CD14-positive monocyte (primary cell): ENCODE data around the gene GNAT1. TPM values are rescaled to one million over a fixed set of nuclear protein-coding genes. Genes with fewer than 3 reads are reported as not detected.

ENCODE experiments used
- DNase-seq, 3 donors: peaks; one replicate each; pipeline ENCODE4 v3.0.0-alpha.2; 2011 to 2022
- H2AFZ ChIP-seq: 2 replicates; pipeline ENCODE4 v1.6.0; 2012; ENCODE audit warnings: mild to moderate bottlenecking, low read depth, low read length, inconsistent platforms; ENCODE audit not compliant: insufficient read depth, poor library complexity, severe bottlenecking
- H3K27ac ChIP-seq, 2 donors: 1 replicate in 1 of 2; 2 replicates in 1 of 2; pipeline ENCODE4 v1.5.1; 2012 to 2013; ENCODE audit warnings: low read length in 2 of 2, control low read depth in 1 of 2, inconsistent platforms in 1 of 2, low read depth in 1 of 2, mild to moderate bottlenecking in 1 of 2
- H3K27me3 ChIP-seq, 2 donors: one replicate each; pipeline versions ENCODE4 v1.6.0 to v1.6.1; 2011 to 2013; ENCODE audit warnings: low read length in 2 of 2; ENCODE audit not compliant: control insufficient read depth in 2 of 2, insufficient read depth in 2 of 2
- H3K36me3 ChIP-seq, 2 donors: replicated peaks in 1 of 2; 1 replicate in 1 of 2; 2 replicates in 1 of 2; pipeline versions ENCODE4 v1.5.1 to v1.6.1; 2012 to 2013; ENCODE audit warnings: low read length in 2 of 2, control low read depth in 1 of 2, inconsistent platforms in 1 of 2, mild to moderate bottlenecking in 1 of 2; ENCODE audit not compliant: insufficient read depth in 2 of 2, control insufficient read depth in 1 of 2
- H3K4me1 ChIP-seq, 2 donors: 1 replicate in 1 of 2; 2 replicates in 1 of 2; pipeline versions ENCODE4 v1.5.1 to v1.6.1; 2012 to 2013; ENCODE audit warnings: low read length in 2 of 2, control low read depth in 1 of 2, inconsistent platforms in 1 of 2, mild to moderate bottlenecking in 1 of 2, moderate library complexity in 1 of 2; ENCODE audit not compliant: insufficient read depth in 2 of 2, control insufficient read depth in 1 of 2
- H3K4me2 ChIP-seq: replicated peaks from 2 replicates; pipeline ENCODE3; 2012; ENCODE audit warnings: low read length, moderate library complexity, mild to moderate bottlenecking; ENCODE audit not compliant: poor library complexity, severe bottlenecking; ENCODE audit errors: extremely low read depth
- H3K4me3 ChIP-seq, 3 experiments: fragments of 200-600 bp in 1 of 3; sonication (generic) in 1 of 3; replicated peaks in 1 of 3; 1 replicate in 2 of 3; 2 replicates in 1 of 3; pipeline ENCODE4 v1.5.1; 2011 to 2013; ENCODE audit warnings: low read length in 3 of 3, mild to moderate bottlenecking in 3 of 3, control low read depth in 2 of 3, low read depth in 2 of 3, inconsistent platforms in 1 of 3, moderate library complexity in 1 of 3
- H3K79me2 ChIP-seq: 2 replicates; pipeline ENCODE4 v1.6.0; 2012; ENCODE audit warnings: mild to moderate bottlenecking, control low read depth, inconsistent platforms, low read length, moderate library complexity; ENCODE audit not compliant: insufficient read depth
- H3K9ac ChIP-seq: 2 replicates; pipeline ENCODE4 v1.6.0; 2017; ENCODE audit warnings: low read length, mild to moderate bottlenecking; ENCODE audit not compliant: insufficient read depth, poor library complexity, severe bottlenecking
- H3K9me3 ChIP-seq, 2 donors: replicated peaks in 1 of 2; 1 replicate in 1 of 2; 2 replicates in 1 of 2; pipeline versions ENCODE4 v1.5.1 to v1.6.1; 2012 to 2013; ENCODE audit warnings: low read length in 2 of 2, control low read depth in 1 of 2; ENCODE audit not compliant: control insufficient read depth in 1 of 2, insufficient read depth in 1 of 2
- H4K20me1 ChIP-seq: 2 replicates; pipeline ENCODE4 v1.6.0; 2012; ENCODE audit warnings: mild to moderate bottlenecking, low read length, control low read depth, moderate library complexity; ENCODE audit not compliant: insufficient read depth
- H3K27ac Mint-ChIP-seq, 7 donors: one replicate each; pipeline ENCODE4 v1.8.0; 2020; ENCODE audit warnings: mild to moderate bottlenecking in 7 of 7, mixed read lengths in 7 of 7, moderate library complexity in 6 of 7, inconsistent platforms in 2 of 7
- H3K27me3 Mint-ChIP-seq, 3 donors: one replicate each; pipeline ENCODE4 v1.8.0; 2021 to 2022; ENCODE audit warnings: low read depth in 3 of 3, mild to moderate bottlenecking in 3 of 3, mixed read lengths in 3 of 3, moderate library complexity in 3 of 3, inconsistent platforms in 1 of 3
- H3K36me3 Mint-ChIP-seq, 2 donors: one replicate each; pipeline ENCODE4 v1.8.0; 2020; ENCODE audit warnings: mixed read lengths in 2 of 2, inconsistent platforms in 1 of 2, mild to moderate bottlenecking in 1 of 2
- H3K4me1 Mint-ChIP-seq: one replicate; pipeline ENCODE4 v1.8.0; 2020; ENCODE audit warnings: mild to moderate bottlenecking, mixed read lengths
- H3K4me3 Mint-ChIP-seq, 2 donors: one replicate each; pipeline ENCODE4 v1.8.0; 2020; ENCODE audit warnings: mild to moderate bottlenecking in 2 of 2, mixed read lengths in 2 of 2, moderate library complexity in 1 of 2
- H3K9me3 Mint-ChIP-seq, 7 donors: one replicate each; pipeline ENCODE4 v1.8.0; 2020 to 2022; ENCODE audit warnings: mixed read lengths in 7 of 7, mild to moderate bottlenecking in 6 of 7, moderate library complexity in 6 of 7, inconsistent platforms in 2 of 7
- WGBS: methylation state at CpG from one replicate; pipeline ENCODE4 v1.1.5; 2013; ENCODE audit warnings: missing lambda C conversion rate; ENCODE audit not compliant: insufficient coverage; 5-methylcytosine and 5-hydroxymethylcytosine counted together
- intact Hi-C, 2 donors: fragments of 100-400 bp; cut with micrococcal nuclease; formaldehyde crosslinking; loops; one replicate each; pipeline versions ENCODE4 v1.15.0 to v1.15.1; 2023
- polyA plus RNA-seq, 3 donors: library from polyadenylated mRNA; depleted of rRNA in 1 of 3; unstranded in 2 of 3; stranded (reverse) in 1 of 3; fragments of 300-500 nt in 2 of 3; fragments of >200 nt in 1 of 3; fragmentation: Illumina TruSeq in 2 of 3; gene quantifications; 1 replicate in 2 of 3; 2 replicates in 1 of 3; pipeline ENCODE4 v1.2.3, GENCODE V29; 2012 to 2021
- TF ChIP-seq, protein P1 (sequence below): fragments of 200-600 bp; IDR thresholded peaks from one replicate; pipeline ENCODE4 v1.8.0; 2022; ENCODE audit warnings: antibody characterized with exemption, mild to moderate bottlenecking

The GNAT1 gene
- polyA plus RNA-seq, 3 donors: not detected

DNA sequence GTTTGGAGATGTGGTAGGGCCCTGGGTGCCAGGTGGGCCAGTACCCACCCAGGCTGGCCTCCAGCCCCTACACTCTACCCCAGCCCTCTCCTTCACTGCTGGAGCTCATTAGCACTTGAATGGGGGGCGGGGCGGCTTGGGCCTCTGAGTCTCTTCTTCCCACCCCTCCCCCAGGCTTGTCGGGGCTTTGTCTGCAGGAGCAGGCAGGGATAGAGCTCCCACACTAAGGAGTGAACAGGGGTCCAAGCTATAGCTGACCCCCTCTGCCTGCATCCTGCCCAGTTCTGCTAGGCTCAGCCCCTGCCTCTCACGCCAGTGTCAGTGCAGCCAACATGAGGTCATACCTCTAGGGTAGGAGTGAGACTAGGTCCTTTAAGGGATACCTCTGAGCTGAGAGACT, 49.8 kb downstream of the GNAT1 start:
- Histone ChIP-seq H3K36me3 (peaks cover 22 to 25% of the 10 kb centered on the region in 2 donors), H3K4me2 (peak overlapping the region; percentile 77), H3K9ac (peak overlapping the region; percentile 97), H3K4me3 (peak overlapping the region in 1 of 3 experiments; percentile 73), H3K9me3 (no peaks in the 10 kb centered on the region), H3K27me3 (no peaks in the 10 kb centered on the region), H4K20me1 (peaks cover 92% of the 10 kb centered on the region), H3K4me1 (peaks cover 79 to 82% of the 10 kb centered on the region in 2 donors), H3K79me2 (peaks cover 100% of the 10 kb centered on the region), H2AFZ (no peak overlapping the region), H3K27ac (peak overlapping the region; percentile 98 to 100)
- Mint-ChIP-seq H3K4me3 (peak overlapping the region; percentile 66 to 84), H3K27me3 (peaks cover 0 to 3% (median 1%) of the 10 kb centered on the region in 3 donors), H3K36me3 (peaks cover 33 to 73% of the 10 kb centered on the region in 2 donors), H3K27ac (peak overlapping the region; percentile 96 to 98 (median 98)), H3K4me1 (peaks cover 77% of the 10 kb centered on the region), H3K9me3 (peaks cover 0 to 2% (median 0%) of the 10 kb centered on the region in 7 donors)
- DNase-seq: no peak
- intact Hi-C loops: no loop called here
- TF ChIP-seq, protein P1, sequence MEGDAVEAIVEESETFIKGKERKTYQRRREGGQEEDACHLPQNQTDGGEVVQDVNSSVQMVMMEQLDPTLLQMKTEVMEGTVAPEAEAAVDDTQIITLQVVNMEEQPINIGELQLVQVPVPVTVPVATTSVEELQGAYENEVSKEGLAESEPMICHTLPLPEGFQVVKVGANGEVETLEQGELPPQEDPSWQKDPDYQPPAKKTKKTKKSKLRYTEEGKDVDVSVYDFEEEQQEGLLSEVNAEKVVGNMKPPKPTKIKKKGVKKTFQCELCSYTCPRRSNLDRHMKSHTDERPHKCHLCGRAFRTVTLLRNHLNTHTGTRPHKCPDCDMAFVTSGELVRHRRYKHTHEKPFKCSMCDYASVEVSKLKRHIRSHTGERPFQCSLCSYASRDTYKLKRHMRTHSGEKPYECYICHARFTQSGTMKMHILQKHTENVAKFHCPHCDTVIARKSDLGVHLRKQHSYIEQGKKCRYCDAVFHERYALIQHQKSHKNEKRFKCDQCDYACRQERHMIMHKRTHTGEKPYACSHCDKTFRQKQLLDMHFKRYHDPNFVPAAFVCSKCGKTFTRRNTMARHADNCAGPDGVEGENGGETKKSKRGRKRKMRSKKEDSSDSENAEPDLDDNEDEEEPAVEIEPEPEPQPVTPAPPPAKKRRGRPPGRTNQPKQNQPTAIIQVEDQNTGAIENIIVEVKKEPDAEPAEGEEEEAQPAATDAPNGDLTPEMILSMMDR: no peak
- WGBS: 87% methylated on average over 3 of the region's 4 CpGs

DNA sequence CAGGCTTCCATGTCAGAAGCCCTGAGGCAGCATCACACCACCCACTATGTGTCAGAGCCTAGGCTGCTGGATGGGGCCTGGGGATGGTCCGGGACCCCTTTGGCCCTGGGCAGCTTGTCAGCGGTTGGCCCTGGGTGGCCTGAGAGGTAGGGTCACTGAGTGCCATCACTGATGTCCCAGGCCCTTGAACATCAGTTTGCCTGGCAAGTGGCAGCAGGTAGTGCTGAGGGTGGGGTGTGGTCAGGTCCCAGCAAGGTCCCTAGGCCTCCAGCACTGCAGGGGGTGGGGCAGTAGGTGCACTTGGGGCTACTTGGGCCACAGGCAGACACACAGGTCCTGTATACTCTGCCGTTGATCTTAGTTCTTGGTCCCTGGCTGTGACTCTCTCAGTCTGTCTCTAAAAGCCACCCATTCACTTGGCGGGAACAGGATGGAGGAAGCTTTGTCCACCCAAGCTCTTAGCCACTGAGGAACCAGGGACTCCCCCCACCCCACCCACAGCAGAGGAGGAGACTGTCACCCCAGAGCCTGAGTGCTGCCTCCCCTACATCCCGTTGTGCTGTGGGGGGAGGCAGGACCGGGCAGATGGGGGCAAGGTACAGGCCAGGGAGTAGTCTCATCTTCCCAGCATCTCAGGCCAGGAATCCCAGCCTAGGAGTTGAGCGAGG, 50.4 kb downstream of the GNAT1 start:
- intact Hi-C loops: no loop called here
- peak overlapping the region; percentile 97 for H3K9ac ChIP-seq
- Mint-ChIP-seq H3K36me3 (peaks cover 33 to 73% of the 10 kb centered on the region in 2 donors), H3K9me3 (peaks cover 0 to 2% (median 0%) of the 10 kb centered on the region in 7 donors), H3K4me3 (peak overlapping the region; percentile 66 to 84), H3K4me1 (peaks cover 84% of the 10 kb centered on the region), H3K27ac (peak overlapping the region; percentile 96 to 98 (median 98)), H3K27me3 (peaks cover 0 to 3% (median 1%) of the 10 kb centered on the region in 3 donors)
- DNase-seq: no peak
- no peak overlapping the region for H2AFZ ChIP-seq
- H3K4me1 ChIP-seq: peaks cover 86 to 89% of the 10 kb centered on the region in 2 donors
- peaks cover 100% of the 10 kb centered on the region for H3K79me2 ChIP-seq
- peak overlapping the region; percentile 98 to 100 for H3K27ac ChIP-seq
- H3K9me3 ChIP-seq: no peaks in the 10 kb centered on the region
- 0% methylated on average over 1 of the region's 7 CpGs for WGBS
- TF ChIP-seq, protein P1: no peak
- no peaks in the 10 kb centered on the region for H3K27me3 ChIP-seq
- H3K4me3 ChIP-seq: peak overlapping the region in 2 of 3 experiments; percentile 18 to 73
- peaks cover 22 to 25% of the 10 kb centered on the region in 2 donors for H3K36me3 ChIP-seq
- peak overlapping the region; percentile 77 for H3K4me2 ChIP-seq
- peaks cover 92% of the 10 kb centered on the region for H4K20me1 ChIP-seq
